NCI-H2227 (cell line): ENCODE measurements around the gene TMED1.
A peak's percentile ranks its signal among the peaks of the same experiment; 100 is the strongest.
"Not testable (repeated sequence)": the region's sequence is repeated elsewhere in the genome, so short reads cannot be mapped to it uniquely, and the experiment has no call there.

Experiments
- DNase-seq: peaks from one replicate; lab custom pipeline; 2025; ENCODE audit not compliant: unreplicated experiment; lab: John Stamatoyannopoulos, UW

The TMED1 gene

DNA sequence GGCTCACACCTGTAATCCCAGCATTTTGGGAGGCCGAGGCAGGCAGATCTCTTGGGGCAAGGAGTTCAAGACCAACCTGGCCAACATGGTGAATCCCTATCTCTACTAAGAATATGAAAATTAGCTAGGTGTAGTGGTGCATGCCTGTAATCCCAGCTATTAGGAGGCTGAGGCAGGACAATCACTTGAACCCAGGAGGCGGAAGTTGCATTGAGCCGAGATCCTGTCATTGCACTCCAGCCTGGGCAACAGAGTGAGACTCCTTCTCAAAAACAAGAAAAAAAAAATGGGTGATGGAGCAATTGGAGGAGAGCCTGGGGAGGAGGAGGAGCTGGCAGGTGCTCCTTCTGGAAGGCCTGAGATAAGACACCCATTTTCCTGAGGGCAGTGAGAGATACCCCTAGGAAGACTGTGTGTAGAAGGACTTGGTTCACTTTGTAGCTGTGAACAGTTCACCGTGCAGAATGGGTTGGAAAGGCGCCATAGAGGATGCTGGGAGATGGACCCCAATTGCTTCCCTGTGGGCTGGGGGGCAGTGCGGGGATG, 26.6 kb upstream of the TMED1 start:
- DNase-seq = no peak

DNA sequence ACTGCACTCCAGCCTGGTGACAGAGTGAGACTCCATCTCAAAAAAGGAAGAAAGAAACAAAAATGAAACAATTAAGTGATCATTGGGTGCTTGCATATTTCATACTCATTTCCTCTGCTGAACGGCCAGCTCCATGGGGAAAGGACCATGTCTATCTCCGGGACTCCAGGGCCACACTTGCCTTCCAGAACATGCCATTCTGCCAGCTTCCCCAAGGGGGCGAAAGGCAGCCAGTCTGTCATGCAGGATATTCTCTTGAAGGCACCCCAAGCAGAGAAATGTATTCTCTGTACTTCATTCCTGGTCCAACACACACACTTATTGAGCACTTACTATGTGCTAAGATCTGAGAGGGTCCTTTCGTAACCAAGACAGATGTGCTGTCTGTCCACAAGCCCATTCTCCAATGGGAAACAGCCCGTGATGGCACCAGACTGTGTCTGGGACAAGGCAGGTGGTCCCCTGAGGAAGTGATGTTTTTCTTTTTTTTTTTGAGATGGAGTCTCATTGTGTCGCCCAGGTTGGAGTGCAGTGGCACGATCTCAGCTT, 25.2 kb upstream of the TMED1 start:
- no peak for DNase-seq

DNA sequence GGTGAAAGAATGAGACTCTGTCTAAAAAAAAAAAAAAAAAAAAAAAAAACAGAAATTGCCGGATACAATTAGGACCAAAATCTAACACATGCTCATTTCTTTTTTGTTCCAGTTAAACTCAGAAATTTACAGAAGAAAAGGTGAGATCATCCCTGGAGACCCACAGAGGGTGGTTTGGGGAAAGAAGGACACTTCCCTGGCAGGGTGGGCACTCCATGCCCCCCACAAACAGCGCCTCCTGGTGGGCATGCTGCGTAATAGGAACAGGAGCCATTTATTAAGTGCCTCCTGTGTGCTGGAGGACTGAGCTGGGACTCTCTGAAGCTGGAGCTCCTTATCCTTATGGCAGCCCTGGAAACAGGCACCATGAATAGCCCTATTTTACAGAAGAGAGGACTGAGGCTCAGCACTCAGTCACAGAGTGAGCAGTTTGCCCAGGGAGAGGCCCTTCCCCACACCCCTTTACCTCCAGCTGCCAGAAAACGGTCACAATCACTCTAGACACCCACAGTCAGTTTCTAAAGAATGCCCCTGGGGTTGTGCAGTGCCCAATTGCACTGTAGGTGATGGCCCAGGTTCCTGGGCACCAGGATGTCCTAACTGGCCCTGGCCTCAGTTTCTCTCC, 22.3 kb upstream of the TMED1 start:
- peak; percentile 30 for DNase-seq

DNA sequence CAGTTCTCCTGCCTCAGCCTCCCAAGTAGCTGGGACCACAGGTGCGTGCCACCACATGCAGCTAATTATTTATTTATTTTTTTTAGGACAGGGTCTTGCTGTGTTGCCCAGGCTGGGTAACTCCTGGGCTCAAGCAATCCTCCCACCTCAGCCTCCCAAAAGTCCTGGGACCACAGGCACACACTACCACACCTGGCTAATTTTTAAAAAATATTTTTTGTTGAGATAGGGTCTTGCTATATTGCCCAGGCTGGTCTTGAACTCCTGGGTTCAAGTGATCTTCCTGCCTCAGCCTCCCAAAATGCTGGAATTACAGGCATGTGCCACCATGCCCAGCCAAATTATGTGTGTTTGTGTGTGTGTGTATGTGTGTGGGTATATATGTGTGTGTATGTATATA, 20.9 kb upstream of the TMED1 start:
- DNase-seq = not testable (repeated sequence)

DNA sequence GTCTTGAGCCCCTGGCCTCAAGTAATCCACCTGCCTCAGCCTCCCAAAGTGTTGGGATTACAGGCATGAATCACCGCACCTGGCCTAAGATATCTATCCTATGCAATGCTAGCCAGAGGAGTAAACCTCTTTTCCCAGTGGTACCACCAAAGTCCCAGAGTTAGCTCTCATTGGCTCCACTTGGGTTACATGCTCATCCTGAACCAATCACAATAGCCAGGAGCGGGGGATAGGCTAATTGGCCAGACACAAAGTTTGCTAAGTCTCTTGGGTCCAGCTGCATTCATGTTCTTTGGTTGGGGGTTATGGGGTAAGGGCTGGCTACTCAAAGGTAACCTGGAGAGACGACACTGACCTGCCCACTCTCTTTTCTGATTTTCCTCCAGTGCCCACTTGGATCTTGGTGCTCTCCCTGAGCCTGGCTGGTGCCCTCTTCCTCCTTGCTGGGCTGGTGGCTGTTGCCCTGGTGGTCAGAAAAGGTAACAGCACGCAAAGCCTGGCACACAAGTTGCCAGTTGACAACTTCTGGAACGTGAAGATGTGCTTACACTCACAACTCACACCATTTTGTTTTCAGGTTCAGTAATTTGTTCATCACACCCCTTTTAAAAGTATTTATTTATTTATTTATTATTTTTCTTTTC, 20.0 kb upstream of the TMED1 start:
- peak; percentile 9 for DNase-seq

DNA sequence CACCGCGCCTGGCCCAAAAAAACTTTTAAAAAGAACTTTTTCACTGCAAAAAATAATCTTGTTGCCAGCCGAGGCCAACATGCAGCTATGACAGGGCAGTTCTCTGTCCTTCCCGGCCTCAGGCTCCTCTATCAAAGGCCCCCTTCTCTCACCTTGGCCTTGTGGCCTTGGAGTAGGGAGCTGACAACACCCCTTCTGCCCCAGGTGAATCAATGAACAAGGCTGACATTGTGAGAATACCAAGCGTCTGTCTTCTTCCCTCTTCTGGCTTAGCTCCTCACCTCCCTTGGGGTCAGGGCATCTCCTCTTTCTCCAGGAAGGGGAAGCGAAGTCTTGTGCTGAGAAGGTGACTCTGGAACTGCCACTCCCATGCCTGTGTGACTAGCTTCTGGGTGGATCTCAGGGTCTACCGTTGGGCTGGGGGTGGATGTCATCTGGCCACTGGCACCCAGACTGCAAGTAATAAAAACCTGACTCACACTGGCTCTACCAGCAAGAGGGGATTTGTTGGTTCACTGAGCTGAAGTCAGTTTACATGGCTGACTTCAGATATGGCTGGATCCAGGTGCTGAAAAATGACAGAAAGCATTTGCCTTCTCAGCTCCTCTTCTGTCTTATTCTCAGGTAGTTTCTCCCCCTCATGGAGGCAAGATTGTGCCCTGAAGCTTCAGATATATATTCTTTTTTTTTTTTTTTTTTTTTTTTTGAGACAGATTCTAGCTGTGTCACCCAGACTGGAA, 18.5 kb upstream of the TMED1 start:
- DNase-seq = no peak

DNA sequence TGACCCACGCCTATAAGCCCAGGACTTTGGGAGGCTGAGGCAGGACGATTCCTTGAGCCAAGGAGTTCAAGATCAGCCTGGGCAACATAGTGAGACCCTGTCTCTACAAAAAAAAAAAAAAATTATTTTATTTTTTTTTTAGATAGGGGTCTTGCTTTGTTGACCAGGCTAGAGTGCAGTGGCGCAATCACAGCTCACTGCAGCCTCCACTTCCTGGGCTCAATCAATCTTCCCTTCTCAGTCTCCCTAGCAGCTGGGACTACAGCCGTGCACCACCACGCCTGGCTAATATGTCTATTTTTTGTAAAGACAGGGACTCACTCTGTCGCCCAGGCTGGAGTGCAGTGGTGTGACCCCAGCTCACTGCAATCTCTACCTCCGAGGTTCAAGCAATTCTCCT, 16.9 kb upstream of the TMED1 start:
- no peak for DNase-seq

DNA sequence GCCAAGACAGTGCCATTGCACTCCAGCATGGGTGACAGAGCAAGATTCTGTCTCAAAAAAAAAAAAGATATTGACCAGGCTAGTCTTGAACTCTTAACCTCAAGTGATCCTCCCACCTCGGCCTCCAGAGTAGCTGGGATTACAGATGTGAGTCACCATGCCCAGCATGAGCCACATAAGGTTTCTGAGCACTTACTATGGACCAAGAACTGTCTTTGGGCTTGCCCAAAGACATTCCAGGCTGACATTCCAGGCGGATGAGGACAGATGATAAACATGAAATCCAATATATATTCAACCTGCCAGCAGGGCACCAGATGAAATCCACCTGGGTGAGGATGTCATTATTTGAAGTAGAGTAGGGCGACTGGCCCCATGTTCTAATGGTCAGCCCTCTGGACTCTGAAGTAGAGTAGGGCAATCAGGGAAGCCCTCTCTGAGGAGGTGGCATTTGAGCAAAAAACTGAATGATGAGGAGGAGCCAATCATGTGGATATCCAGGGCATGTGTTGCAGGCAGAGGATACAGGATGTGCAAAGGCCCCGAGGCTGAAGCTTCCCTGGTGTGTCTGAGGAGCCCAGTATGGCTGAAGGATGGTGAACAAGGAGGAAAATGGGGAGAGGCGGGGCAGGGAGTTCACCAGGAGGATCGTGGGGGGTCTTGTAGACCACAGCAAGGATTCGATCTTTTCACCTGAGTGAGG, 16.2 kb upstream of the TMED1 start:
- DNase-seq = no peak

DNA sequence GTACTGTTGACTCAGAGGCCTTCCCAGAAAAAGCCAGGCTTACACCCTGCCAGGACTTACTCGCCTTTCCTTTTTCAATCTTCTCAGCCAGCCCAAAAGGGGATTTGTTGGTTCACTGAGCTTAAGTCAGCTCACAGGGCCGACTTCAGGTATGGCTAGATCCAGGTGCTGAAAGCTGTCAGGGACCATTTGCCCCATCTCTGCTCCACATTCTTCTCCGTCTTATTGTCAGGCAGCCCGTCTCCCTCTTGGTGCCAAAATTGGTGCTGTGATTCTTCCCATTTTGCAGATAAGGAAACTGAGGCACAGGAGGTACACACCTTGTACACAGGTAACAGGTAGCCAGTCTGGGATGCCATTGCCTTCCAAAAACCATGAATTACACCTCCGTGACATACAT, 14.6 kb upstream of the TMED1 start:
- no peak for DNase-seq

DNA sequence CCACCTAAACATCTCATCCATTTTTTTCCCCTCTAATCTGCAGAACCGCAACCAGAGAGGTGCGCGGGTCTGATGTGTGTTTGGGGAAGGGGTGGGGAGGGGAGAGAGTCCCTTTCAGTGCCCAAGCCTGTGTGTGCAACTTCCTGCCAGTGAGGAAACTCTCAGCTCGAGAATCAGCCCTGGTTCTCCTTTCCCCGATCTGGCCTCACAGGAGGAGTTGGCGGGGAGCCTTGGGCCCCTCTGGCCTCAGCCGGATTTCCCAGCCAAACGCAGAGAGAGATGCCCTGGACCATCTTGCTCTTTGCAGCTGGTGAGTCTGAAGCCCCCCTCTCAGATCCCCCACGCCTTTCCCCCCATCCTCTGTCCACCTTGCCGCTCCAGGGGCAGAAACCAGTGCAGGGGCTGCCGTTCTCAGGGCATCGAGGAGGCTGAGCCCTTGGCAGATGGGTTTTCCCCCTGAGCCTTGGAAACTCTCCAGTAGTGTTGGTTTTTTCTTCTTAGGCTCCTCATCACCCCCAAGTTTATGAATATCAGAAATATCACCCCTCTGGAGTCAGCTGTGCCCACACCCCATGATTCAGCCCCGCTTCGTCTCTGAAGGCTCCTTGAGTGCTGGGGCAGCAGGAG, 12.3 kb upstream of the TMED1 start, which contains the start of gene C19orf38:
Gene C19orf38, plus strand, starts transcription at position 186 of the 627 bp plus-strand sequence. Its CDS starts 94 bp downstream, at position 280.
- DNase-seq = no peak

DNA sequence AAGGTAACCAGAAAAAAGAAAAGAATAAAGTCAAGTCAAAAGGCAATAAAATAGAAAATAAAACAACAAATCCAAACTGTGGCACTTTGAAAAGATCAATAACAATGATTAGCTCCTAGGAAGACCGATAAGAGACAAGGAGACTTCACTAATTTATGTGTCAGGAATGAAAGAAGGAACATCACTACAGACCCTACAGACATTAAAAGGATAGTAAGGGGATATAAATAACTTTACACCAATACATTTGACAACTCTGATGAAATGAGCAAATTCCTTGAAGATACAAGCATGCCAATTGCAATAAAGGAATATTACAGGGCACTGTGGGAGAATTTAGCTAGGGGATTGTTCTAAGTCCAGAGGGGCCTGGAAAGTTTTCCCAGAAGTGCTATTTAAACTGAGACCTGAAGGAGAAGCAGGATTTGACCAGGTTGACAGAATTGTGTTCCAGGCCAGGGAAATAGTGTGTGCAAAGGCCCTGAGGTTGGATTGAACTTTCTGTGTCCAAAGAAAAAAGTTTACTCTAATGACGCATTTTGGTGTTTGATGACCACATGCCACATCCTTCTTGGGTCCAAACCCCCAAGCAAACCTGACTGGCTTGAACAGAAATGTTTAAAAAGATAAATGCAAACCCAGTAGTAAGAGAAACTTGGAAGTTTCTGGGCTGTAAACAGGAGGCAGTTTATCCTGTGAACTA, 10.6 kb upstream of the TMED1 start:
- DNase-seq = no peak

DNA sequence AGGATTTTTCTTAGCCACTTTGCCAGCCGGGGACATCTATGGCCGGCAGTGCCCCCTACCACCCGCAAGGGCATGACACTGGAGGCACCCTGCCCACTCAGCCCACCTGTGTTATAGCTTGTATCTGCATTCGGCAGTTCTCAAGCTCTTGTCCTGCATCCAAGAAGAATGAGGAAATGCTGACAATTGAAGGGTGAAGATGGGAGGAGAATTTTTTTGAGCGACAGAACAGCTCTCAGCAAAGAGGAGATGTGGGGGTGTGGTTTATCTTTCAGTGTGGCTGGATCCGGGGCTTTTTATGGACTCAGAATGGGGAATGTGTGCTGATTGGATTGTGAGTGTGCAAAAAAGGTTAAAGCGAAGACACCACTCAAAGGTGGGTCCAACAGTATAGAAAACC, 6.8 kb upstream of the TMED1 start:
- no peak for DNase-seq

DNA sequence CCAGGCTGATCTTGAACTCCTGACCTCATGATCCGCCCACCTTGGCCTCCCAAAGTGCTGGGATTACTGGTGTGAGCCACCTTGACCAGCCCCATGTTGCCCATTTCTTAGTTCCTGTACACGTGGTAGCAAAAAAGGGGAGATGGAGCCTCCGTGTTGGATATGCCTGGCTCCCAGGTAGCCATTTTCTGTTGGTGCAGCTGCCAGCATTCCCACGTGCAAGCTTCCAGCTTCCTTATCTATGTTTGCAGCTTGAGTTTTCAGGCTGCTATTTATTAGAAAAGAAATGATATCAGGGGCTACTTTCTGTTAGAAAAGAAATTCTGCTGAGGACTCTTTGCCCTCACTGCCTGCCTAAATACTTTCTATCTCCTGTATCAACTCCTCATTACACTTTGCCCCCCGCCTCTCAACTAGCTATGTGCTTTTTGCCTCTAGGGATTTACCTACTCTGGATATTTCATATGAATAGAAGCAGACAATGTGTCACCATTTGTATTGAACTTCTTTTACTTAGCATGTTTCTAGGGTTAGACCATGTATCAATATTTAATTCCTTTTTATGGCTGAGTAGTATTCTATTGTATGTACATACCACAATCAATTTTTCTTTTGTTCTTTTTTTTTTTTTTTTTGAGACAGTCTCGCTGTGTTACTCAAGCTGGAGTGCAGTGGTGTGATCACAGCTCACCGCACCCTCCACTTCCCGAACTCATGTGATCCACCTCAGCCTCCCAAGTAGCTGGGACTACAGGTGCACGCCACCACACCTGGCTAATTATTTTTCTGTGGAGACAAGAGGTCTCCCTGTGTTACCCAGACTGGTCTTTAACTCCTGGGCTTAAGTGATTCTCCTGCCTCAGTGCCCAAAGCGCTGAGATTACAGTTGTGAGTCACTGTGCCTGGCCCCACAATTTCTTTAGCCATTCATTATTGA, 3.4 kb upstream of the TMED1 start:
- no peak for DNase-seq

DNA sequence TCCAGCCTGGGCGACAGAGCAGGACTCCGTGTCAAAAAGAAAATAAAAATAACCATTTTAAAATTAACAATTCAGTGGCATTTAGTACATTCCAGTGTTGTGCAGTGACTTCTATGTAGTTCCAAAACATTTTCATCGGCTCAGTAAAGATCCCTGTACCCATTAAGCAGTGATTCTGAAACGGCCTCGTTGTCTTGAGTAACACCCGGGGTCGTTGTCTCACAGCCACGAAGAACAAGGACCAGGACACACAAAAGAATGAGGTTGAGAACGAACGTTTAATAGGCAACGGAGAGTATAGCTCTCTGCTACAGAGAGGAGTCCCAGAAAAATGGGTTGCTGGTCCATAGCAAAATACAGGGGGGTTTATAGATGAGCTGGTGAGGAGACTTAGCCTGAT, 2.4 kb upstream of the TMED1 start:
- no peak for DNase-seq

DNA sequence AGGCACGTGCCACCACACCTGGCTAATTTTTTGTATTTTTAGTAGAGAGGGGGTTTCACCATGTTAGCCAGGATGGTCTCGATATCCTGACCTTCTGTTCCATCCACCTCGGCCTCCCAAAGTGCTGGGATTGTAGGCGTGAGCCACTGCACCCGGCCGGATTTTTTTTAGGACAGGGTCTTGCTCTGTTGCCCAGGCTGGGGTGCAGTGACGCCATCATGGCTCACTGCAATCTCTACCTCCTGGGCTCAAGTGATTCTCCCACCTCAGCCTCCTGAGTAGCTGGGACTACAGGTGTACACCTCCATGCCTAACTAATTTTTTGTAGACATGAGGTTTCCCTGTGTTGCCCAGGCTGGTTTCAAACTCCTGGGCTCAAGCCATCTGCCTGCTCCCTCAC, 1.6 kb upstream of the TMED1 start:
- DNase-seq = not testable (repeated sequence)

DNA sequence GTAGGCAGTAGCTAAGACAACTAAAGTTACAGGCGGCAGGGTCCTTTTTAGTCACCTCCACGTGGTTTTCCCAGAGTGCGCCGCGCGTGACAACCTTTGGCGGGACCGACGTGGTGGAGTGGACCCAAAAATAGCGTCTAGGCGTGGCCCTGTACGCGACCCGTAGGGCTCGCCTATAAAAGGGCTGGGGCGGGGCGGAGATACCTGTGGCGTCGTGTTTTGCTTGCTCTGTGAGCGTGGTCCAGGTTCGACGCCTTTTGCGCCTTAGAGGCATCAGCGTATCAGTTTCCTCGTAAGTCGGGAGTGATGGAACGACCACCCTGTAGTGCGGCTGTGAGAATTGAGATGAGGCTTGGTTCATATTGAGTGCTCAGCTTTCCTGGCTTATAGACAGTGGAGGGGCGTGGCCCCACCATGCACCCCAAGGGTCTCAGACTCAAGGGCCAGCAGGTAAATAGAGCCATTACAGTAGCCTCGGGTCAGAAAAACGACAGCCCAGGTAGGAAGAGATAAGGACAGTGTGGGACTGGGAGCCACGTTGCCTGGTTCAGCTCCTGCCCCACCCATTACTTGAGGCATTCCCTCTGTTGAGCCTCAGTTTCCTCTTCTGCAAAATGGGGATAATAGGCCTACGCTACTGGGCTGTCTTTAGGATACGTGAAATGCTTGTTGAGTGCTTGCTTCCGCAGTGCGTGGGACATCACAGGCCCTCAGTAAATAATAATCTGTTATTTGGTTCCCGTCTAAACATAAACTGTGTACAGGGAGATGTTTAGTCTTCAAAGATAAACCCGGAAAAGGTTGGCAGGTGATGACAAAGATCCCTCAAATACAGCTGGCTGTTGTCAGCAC, 693 bp upstream of the TMED1 start:
- DNase-seq = peak; percentile 92

DNA sequence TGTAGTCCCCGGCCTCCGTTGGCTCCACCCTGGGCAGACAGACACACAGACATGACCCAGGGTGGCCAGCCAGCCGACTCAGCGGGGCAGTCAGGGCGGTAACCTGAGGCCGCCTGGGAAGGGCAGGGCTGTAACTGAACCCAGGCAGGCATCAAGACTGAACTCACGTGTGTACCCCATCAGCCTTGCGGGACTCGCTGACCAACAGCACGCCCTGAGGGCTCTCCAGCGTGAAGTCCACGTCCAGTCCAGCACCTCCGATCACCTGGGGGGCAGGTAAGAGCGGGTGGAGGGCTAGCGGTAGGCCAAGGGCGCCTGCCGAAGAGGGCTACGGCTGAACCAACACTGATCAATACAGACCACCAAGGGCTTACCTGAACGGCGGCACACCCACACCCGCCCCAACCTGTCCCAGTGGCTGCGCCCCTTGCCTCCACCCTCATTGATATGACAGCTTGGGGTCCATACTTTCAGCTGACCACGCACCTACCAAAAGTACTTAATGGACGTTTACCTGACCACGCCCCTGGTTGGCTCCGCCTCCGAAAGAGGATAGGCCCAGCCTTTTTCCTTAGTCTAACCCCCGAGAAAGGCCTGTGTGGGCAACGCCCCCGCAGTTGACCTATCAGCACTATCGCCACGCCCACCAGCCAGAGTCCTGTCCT, 791 bp downstream of the TMED1 start:
- peak; percentile 31 for DNase-seq

DNA sequence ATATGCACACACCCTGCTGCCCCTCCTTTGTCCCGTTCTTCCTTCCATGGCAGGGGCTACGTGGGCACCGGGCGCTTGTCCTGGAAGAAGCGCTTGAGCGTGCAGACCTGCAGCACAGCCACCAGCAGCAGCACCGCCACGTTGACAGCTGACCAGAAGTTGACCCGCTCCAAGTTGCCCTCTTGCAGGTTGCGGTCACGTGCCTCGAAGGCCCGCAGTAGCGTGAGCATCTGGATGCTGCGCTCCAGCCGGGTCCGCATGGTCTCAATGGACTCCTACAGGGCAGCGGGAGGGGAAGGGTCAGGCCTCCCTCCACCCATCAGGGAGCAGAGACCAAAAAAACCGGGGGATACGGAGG, 3.1 kb downstream of the TMED1 start:
- no peak for DNase-seq
